Endodermal cell (in vitro differentiated cells): ENCODE results near the gene HSPB7. TPM values are rescaled to one million over a fixed set of nuclear protein-coding genes. Genes with fewer than 3 reads are reported as not detected.

ENCODE experiments used
- DNase-seq: peaks from one replicate; pipeline ENCODE4 v3.0.0-alpha.2; 2017
- H3K27ac ChIP-seq: 2 replicates; pipeline ENCODE4 v1.5.1; 2013; ENCODE audit warnings: mild to moderate bottlenecking, low read depth, low read length, moderate library complexity
- H3K27me3 ChIP-seq: 2 replicates; pipeline ENCODE4 v1.6.1; 2013; ENCODE audit warnings: mild to moderate bottlenecking, low read length, moderate library complexity; ENCODE audit not compliant: insufficient read depth, control insufficient read depth, poor library complexity, severe bottlenecking
- H3K36me3 ChIP-seq: 2 replicates; pipeline ENCODE4 v1.7.0; 2013; ENCODE audit warnings: mild to moderate bottlenecking, low read length, moderate library complexity; ENCODE audit not compliant: control insufficient read depth, insufficient read depth
- H3K4me1 ChIP-seq: one replicate; pipeline ENCODE4 v1.7.0; 2013; ENCODE audit warnings: low read length; ENCODE audit not compliant: control insufficient read depth, insufficient read depth
- H3K4me3 ChIP-seq: 2 replicates; pipeline ENCODE4 v1.5.1; 2013; ENCODE audit warnings: mild to moderate bottlenecking, low read length, moderate library complexity
- H3K9ac ChIP-seq: 2 replicates; pipeline ENCODE4 v1.6.1; 2013; ENCODE audit warnings: mild to moderate bottlenecking, low read length, moderate library complexity; ENCODE audit not compliant: poor library complexity, severe bottlenecking; ENCODE audit errors: extremely low read depth
- H3K9me3 ChIP-seq: 2 replicates; pipeline ENCODE4 v1.6.1; 2013; ENCODE audit warnings: mild to moderate bottlenecking, low read length, moderate library complexity; ENCODE audit not compliant: control insufficient read depth
- H3K27ac Mint-ChIP-seq: 2 replicates; pipeline ENCODE4 v1.8.0; 2020; ENCODE audit warnings: mixed read lengths
- H3K27me3 Mint-ChIP-seq: 2 replicates; pipeline ENCODE4 v1.8.0; 2021; ENCODE audit warnings: mild to moderate bottlenecking, mixed read lengths; ENCODE audit not compliant: insufficient read depth
- H3K36me3 Mint-ChIP-seq: 2 replicates; pipeline ENCODE4 v1.8.0; 2020; ENCODE audit warnings: low read depth, mixed read lengths
- H3K4me1 Mint-ChIP-seq: 2 replicates; pipeline ENCODE4 v1.8.0; 2020; ENCODE audit warnings: mixed read lengths
- H3K4me3 Mint-ChIP-seq: 2 replicates; pipeline ENCODE4 v1.8.0; 2020; ENCODE audit warnings: mild to moderate bottlenecking, moderate library complexity, mixed read lengths
- H3K9me3 Mint-ChIP-seq: 2 replicates; pipeline ENCODE4 v1.8.0; 2020; ENCODE audit warnings: mild to moderate bottlenecking, mixed read lengths
- CTCF ChIP-seq: fragments of 200-600 bp; sonication (generic); conservative IDR thresholded peaks from 2 replicates; pipeline ENCODE4 v1.5.0; 2021; ENCODE audit warnings: antibody characterized with exemption, mild to moderate bottlenecking
- WGBS, 2 experiments: methylation state at CpG; one replicate each; pipeline versions ENCODE4 v1.1.5 to v1.1.7; 2013; ENCODE audit warnings: missing lambda C conversion rate in 2 of 2, mixed read lengths in 1 of 2; ENCODE audit not compliant: insufficient coverage in 1 of 2, insufficient read length in 1 of 2; 5-methylcytosine and 5-hydroxymethylcytosine counted together
- total RNA-seq, 2 donors: library from RNA; stranded (reverse); fragmentation: NEBNext Ultra II Directional in 1 of 2; extraction: Animal tissue kit (Norgen Biotek cat#: 25700) in 1 of 2; gene quantifications; 2 replicates in 1 of 2; 3 replicates in 1 of 2; pipeline ENCODE4 v1.2.1, GENCODE V29; 2021

Gene HSPB7
- total RNA-seq, 2 donors from 2014 or later = 0.15 TPM; not detected in 1

- H3K4me3 ChIP-seq = no peak overlapping the region
- no peaks in the 10 kb centered on the region for H3K27me3 ChIP-seq
- Mint-ChIP-seq H3K27ac (no peak overlapping the region), H3K9me3 (no peaks in the 10 kb centered on the region), H3K36me3 (no peaks in the 10 kb centered on the region), H3K27me3 (peaks cover 23% of the 10 kb centered on the region), H3K4me3 (no peak overlapping the region), H3K4me1 (peaks cover 19% of the 10 kb centered on the region)
- no peak overlapping the region for H3K27ac ChIP-seq
- H3K9me3 ChIP-seq = no peaks in the 10 kb centered on the region
- 91% methylated on average over 10 of the region's 10 CpGs; no CpG with 5 or more reads in 1 of the 2 experiments for WGBS, 2 experiments
- no peak for DNase-seq
- no peak for TF ChIP-seq CTCF
- no peaks in the 10 kb centered on the region for H3K36me3 ChIP-seq
- H3K4me1 ChIP-seq = peaks cover 5% of the 10 kb centered on the region
- H3K9ac ChIP-seq = no peak overlapping the region
Observed at GRCh38 chr1:16017076-16017460, 775 bp downstream of the HSPB7 start.

DNA sequence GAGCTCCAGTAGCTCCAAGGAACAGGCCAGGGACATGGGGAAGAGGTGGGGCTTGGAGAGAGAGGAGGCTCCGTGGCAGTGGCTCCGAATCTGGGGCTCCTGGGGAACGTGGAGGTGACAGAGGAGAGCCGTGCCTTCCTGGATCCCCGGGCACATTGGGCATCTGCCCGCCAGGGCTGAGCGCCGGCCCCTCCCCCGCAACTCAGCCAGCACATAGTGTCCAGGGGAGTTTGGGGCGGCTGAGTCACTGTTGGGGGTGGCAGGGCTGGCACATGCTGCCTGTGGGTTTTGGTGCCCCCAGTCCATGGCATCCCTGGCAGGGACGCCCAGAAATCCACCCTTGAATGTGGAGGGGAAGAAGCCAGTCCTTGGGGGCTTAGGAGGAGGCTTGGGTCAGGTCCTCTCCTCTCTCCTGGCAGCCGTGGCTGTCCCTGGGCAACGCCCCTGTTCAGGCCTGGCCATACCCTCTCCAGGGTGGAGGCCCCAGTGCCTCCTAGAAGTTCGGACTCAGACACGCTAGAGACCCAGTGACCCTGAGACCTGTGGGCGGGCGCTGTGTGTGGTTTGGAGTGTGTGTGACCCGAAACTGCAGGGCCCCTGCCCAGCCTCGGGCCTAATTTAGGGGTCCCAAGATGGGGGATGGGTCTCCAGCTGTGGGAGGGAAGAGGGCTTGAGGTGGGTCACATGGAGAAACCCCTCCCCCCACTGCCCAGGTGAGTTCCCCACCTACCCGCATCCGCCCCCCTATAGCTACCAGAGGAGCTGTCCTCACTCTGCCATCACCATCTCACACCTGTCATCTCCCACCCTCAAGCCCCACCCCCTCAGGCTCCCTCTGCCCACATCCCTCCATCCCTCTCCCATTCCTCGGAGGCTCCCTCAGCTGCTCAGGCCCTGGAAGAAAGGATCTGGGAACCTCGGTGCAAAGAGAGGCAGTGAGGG is 1.6 kb downstream of the HSPB7 start:
- H3K27ac Mint-ChIP-seq = no peak overlapping the region
- H3K27me3 Mint-ChIP-seq = peaks cover 15% of the 10 kb centered on the region
- no peaks in the 10 kb centered on the region for H3K9me3 Mint-ChIP-seq
- Histone ChIP-seq H3K4me1 (peaks cover 5% of the 10 kb centered on the region), H3K27ac (no peak overlapping the region), H3K36me3 (no peaks in the 10 kb centered on the region), H3K9ac (no peak overlapping the region), H3K4me3 (no peak overlapping the region), H3K9me3 (no peaks in the 10 kb centered on the region), H3K27me3 (no peaks in the 10 kb centered on the region)
- H3K4me3 Mint-ChIP-seq = no peak overlapping the region
- no peaks in the 10 kb centered on the region for H3K36me3 Mint-ChIP-seq
- 87 to 94% methylated on average over 7 to 23 of the region's 23 CpGs for WGBS, 2 experiments
- no peak for TF ChIP-seq CTCF
- DNase-seq = no peak
- peaks cover 19% of the 10 kb centered on the region for H3K4me1 Mint-ChIP-seq

GRCh38 chr1:16015491-16015890 is 2.4 kb downstream of the HSPB7 start:
- H3K36me3 ChIP-seq = no peaks in the 10 kb centered on the region
- peaks cover 5% of the 10 kb centered on the region for H3K4me1 ChIP-seq
- H3K27me3 ChIP-seq = no peaks in the 10 kb centered on the region
- no peak overlapping the region for H3K27ac ChIP-seq
- 93 to 96% methylated on average over 14 to 25 of the region's 25 CpGs for WGBS, 2 experiments
- H3K4me3 Mint-ChIP-seq = no peak overlapping the region
- no peaks in the 10 kb centered on the region for H3K9me3 ChIP-seq
- no peak overlapping the region for H3K9ac ChIP-seq
- DNase-seq = no peak
- peaks cover 13% of the 10 kb centered on the region for H3K27me3 Mint-ChIP-seq
- H3K4me1 Mint-ChIP-seq = peaks cover 19% of the 10 kb centered on the region
- no peaks in the 10 kb centered on the region for H3K9me3 Mint-ChIP-seq
- no peak overlapping the region for H3K27ac Mint-ChIP-seq
- H3K4me3 ChIP-seq = no peak overlapping the region
- H3K36me3 Mint-ChIP-seq = no peaks in the 10 kb centered on the region
- no peak for TF ChIP-seq CTCF
